H1 (cell line): ENCODE measurements around the gene AGPAT3. TPM values are rescaled to one million over a fixed set of nuclear protein-coding genes. Genes with fewer than 3 reads are reported as not detected.

Experiments used
- ATF2 ChIP-seq: IDR thresholded peaks from 2 replicates; pipeline ENCODE4 v1.6.1; 2012; ENCODE audit warnings: low read length, inconsistent platforms
- SP1 ChIP-seq: IDR thresholded peaks from 2 replicates; pipeline ENCODE4 v1.6.1; 2011; ENCODE audit warnings: low read depth, low read length
- polyA plus RNA-seq, 7 experiments: library from polyadenylated mRNA; depleted of rRNA in 3 of 7; stranded (reverse) in 5 of 7; unstranded in 2 of 7; fragments of >200 nt in 5 of 7; fragments of 200-250 nt in 2 of 7; gene quantifications; 1 replicate in 5 of 7; 2 replicates in 1 of 7; 4 replicates in 1 of 7; pipeline versions ENCODE4 v1.2.1 to v1.2.3, GENCODE V29; 2011 to 2013; ENCODE audit warnings: missing spikeins in 2 of 7, mixed read lengths in 2 of 7
- total RNA-seq: library from RNA; stranded (reverse); fragmentation: NEBNext Ultra II Directional; extraction: Animal tissue kit (Norgen Biotek cat#: 25700); gene quantifications from 2 replicates; pipeline ENCODE4 v1.2.1, GENCODE V29; 2021

Gene AGPAT3
- total and polyA plus RNA-seq, 2 of the 8 experiments (the other 6 are each of a cell fraction or from before 2014, with no cell fraction given): 5.8 to 7.3 TPM

- TF ChIP-seq ATF2 (no peak), SP1 (no peak)
Observed at GRCh38 chr21:44000360-44000759, 135.3 kb downstream of the AGPAT3 start (continued).
